Left lung (tissue), 10 donors: ENCODE measurements around the gene SLC1A7. TPM values are rescaled to one million over a fixed set of nuclear protein-coding genes. Genes with fewer than 3 reads are reported as not detected.

Source experiments
- ATAC-seq: fragments of 200-7000 bp; cut with Tn5 transposase; one replicate; pipeline ENCODE4 v1.9.1; 2020; ENCODE audit warnings: moderate library complexity
- DNase-seq, 4 donors: peaks; one replicate each; pipeline ENCODE4 v3.0.0-alpha.2; 2013 to 2020
- H3K27ac ChIP-seq, 2 donors: fragments of 200-600 bp; sonication (generic) in 1 of 2; one replicate each; pipeline versions ENCODE4 v1.5.0 to v1.8.0; 2020 to 2021
- H3K27me3 ChIP-seq, 2 donors: fragments of 200-600 bp; sonication (generic) in 1 of 2; one replicate each; pipeline versions ENCODE4 v1.5.0 to v1.8.0; 2020 to 2021
- H3K36me3 ChIP-seq, 2 donors: fragments of 200-600 bp; sonication (generic) in 1 of 2; one replicate each; pipeline versions ENCODE4 v1.5.0 to v1.8.0; 2020 to 2021
- H3K4me1 ChIP-seq, 2 donors: fragments of 200-600 bp; one replicate each; pipeline ENCODE4 v1.8.0; 2021
- H3K4me3 ChIP-seq, 2 donors: fragments of 200-600 bp; sonication (generic) in 1 of 2; one replicate each; pipeline versions ENCODE4 v1.5.0 to v1.8.0; 2020 to 2021; ENCODE audit warnings: mild to moderate bottlenecking in 1 of 2
- H3K9me3 ChIP-seq, 2 donors: fragments of 200-600 bp; sonication (generic) in 1 of 2; one replicate each; pipeline versions ENCODE4 v1.5.0 to v1.8.0; 2020 to 2021
- intact Hi-C, 2 donors: fragments of 100-400 bp; cut with DNase I; formaldehyde crosslinking; loops; one replicate each; pipeline versions ENCODE4 v1.11.2 to v1.14.2; 2022
- polyA plus RNA-seq, 6 donors: library from polyadenylated mRNA; unstranded; fragments of 120-200 nt; gene quantifications; one replicate each; pipeline ENCODE4 v1.2.1, GENCODE V29; 2013; ENCODE audit not compliant: insufficient read length in 6 of 6
- total RNA-seq, 2 donors: library from RNA; stranded (reverse); fragmentation: NEBNext Ultra II Directional; extraction: Animal tissue kit (Norgen Biotek cat#: 25700); gene quantifications; one replicate each; pipeline ENCODE4 v1.2.1, GENCODE V29; 2021
- TF ChIP-seq, protein P1 (sequence below), 2 donors: fragments of 200-600 bp; sonication (generic) in 1 of 2; IDR thresholded peaks; one replicate each; pipeline versions ENCODE4 v1.5.0 to v1.8.0; 2021; ENCODE audit warnings: antibody characterized with exemption in 2 of 2
- donor health status: DM: no; HTN: yes; CAD: no.
- donor health status: DM: no; HTN: no; CAD: no.

Gene SLC1A7
- total and polyA plus RNA-seq, 8 donors = 0.38 to 1.2 (median 0.56) TPM

DNA sequence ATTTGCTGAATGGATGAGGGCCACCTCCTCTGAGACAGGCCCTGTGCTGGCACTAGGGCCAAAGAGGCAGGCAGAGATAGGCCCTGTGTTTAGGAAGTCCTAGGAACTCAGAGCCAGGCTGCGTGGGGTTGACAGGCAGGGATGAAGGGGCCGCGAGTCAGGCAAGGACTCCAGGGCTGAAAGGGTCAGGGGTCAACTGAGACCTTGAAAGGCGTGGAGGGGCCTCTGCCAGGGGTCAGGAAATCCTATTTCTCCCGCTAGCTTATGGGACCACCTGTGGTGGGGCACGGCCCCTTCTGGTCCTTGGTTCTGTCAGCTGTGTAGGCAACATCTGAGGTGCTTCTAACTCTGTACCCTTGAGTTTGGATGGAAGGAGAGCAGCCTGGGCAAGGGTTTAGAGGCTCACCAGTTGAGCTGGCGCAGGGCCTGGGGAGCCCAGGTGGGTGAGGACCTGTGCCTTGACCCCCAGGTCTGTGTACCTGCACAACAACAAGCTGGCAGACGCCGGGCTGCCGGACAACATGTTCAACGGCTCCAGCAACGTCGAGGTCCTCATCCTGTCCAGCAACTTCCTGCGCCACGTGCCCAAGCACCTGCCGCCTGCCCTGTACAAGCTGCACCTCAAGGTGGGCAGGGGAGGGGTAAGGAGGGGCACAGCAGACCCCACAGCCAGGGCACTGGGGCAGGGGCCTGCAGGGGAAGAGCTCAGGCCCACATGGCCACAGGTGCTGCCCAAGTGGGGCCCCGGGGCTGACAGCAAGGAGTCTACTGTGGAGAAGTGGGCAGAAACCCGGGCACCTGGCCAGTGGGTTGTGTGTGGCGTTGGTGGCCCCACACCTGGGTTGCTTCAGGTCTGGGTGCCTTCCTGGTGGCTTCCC, 65.5 kb downstream of the SLC1A7 start:
- Histone ChIP-seq H3K4me1 (no peaks in the 10 kb centered on the region), H3K4me3 (no peak overlapping the region), H3K36me3 (no peaks in the 10 kb centered on the region), H3K27ac (no peak overlapping the region), H3K9me3 (no peaks in the 10 kb centered on the region), H3K27me3 (no peaks in the 10 kb centered on the region)
- peak in 2 of 4 donors; percentile 30 to 76 for DNase-seq
- TF ChIP-seq, protein P1, sequence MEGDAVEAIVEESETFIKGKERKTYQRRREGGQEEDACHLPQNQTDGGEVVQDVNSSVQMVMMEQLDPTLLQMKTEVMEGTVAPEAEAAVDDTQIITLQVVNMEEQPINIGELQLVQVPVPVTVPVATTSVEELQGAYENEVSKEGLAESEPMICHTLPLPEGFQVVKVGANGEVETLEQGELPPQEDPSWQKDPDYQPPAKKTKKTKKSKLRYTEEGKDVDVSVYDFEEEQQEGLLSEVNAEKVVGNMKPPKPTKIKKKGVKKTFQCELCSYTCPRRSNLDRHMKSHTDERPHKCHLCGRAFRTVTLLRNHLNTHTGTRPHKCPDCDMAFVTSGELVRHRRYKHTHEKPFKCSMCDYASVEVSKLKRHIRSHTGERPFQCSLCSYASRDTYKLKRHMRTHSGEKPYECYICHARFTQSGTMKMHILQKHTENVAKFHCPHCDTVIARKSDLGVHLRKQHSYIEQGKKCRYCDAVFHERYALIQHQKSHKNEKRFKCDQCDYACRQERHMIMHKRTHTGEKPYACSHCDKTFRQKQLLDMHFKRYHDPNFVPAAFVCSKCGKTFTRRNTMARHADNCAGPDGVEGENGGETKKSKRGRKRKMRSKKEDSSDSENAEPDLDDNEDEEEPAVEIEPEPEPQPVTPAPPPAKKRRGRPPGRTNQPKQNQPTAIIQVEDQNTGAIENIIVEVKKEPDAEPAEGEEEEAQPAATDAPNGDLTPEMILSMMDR (IDR thresholded peaks at IDR 0.05) = no peak
- ATAC-seq = no peak
- intact Hi-C loops = no loop called here

DNA sequence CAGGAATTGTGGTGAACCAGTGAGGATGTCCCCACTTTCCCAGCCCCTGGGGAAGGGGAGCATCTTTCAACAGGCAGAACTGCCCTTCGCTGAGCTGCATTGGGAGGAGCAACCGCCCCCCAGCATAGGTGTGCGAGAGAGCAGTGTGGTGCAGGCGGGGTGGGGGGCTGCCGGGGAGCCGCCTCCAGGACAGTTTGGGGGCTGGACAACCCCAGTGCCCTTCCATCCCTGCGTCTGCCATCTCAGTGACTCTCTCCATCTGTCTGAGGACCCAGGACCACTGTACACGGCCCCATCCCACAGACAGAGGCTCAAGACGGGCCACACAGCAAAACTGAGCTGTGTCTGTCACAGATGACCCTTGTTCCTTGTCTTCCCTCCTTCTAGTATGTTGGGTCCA, 66.3 kb downstream of the SLC1A7 start:
- Histone ChIP-seq H3K27ac (no peak overlapping the region), H3K27me3 (no peaks in the 10 kb centered on the region), H3K36me3 (no peaks in the 10 kb centered on the region), H3K4me1 (no peaks in the 10 kb centered on the region), H3K9me3 (no peaks in the 10 kb centered on the region), H3K4me3 (no peak overlapping the region)
- no peak for ATAC-seq
- peak in 2 of 4 donors; percentile 26 to 51 for DNase-seq
- intact Hi-C loops = no loop called here
- TF ChIP-seq, protein P1 (IDR thresholded peaks at IDR 0.05) = no peak

DNA sequence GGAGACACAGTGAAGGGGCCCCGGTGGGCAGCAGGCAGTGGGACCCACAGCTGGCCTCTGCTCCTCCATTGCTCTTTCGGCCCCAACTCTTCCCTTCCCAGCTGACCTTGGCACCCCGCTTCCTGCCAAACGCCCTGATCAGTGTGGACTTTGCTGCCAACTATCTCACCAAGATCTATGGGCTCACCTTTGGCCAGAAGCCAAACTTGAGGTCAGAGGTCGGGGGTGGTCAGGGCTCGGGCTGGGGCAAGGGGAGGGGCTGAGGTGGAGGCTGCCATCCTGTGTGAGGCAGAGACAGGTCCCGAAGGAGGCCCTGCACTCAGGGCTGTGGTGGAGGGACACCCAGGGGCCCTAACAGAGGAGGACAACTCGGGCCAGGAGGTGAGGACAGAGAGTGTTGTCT, 66.7 kb downstream of the SLC1A7 start:
- peak in 2 of 4 donors; percentile 26 to 47 for DNase-seq
- intact Hi-C loops = no loop called here
- no peak overlapping the region for H3K4me3 ChIP-seq
- no peaks in the 10 kb centered on the region for H3K9me3 ChIP-seq
- no peaks in the 10 kb centered on the region for H3K4me1 ChIP-seq
- no peaks in the 10 kb centered on the region for H3K36me3 ChIP-seq
- H3K27me3 ChIP-seq = no peaks in the 10 kb centered on the region
- ATAC-seq = no peak
- no peak overlapping the region for H3K27ac ChIP-seq
- TF ChIP-seq, protein P1 (IDR thresholded peaks at IDR 0.05) = no peak

DNA sequence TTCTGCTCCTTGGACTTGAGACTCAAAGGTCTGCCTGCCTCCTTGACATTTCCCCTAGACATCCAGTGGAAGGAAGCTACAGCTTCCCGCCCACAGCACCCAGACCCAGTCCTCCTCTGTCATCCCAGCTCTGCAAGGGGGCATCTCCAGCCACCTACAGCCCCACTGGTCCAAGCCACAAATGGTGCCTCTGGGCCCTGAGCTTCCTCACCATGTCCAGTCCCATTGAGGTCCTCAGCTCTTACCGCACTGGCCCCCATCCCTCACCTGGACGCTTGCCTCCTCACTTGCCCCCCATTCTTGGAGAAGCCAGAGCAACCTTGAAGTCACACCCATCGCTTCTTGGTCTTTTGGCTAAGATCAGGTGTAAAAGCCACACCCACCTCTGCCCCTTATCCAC, 67.2 kb downstream of the SLC1A7 start:
- DNase-seq (peak in 2 of 4 donors; percentile 15 to 18), ATAC-seq (no peak)
- no peaks in the 10 kb centered on the region for H3K4me1 ChIP-seq
- no peaks in the 10 kb centered on the region for H3K27me3 ChIP-seq
- no peaks in the 10 kb centered on the region for H3K9me3 ChIP-seq
- H3K4me3 ChIP-seq = no peak overlapping the region
- H3K27ac ChIP-seq = no peak overlapping the region
- TF ChIP-seq, protein P1 (IDR thresholded peaks at IDR 0.05) = no peak
- intact Hi-C loops = no loop called here
- H3K36me3 ChIP-seq = no peaks in the 10 kb centered on the region

DNA sequence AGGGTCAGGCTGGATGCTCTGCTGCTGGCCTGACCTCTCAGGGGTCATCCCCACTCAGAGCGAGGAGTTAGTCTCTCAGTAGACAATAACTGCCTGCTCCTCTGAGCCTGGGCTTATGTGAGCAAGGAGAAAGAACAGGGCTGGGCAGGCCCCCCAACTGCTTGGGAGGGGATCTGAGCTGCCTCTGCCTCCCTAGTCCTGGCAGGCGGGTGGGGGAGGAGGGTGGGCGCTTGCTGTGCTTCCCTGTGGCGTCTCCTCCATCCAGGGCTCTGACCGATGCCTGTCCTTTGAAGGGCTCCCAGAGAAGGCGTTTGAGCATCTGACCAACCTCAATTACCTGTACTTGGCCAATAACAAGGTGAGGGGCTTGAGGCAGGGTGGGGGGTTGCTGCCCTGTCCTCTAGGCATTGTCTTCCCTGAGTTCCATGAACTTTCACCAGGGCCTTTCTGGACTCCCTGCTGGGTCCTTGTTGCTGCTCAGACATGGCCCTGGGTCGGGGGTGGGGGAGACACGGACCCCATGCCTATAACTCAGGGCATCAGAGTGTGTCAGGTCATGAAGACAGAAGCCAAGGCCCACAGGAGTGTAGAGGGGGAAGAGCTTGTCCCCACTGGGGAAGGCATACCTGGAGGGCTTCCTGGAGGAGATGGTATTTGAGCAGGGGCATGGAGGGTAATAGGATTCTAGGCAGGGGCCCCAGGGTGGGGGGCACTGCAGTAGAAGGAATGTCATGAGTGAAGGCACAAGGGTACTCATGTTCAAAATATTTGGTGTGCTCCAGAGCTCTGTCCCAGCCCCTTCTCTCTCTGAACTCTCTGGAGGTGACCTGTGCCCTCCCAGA, 67.9 kb downstream of the SLC1A7 start:
- Histone ChIP-seq H3K4me3 (no peak overlapping the region), H3K36me3 (no peaks in the 10 kb centered on the region), H3K9me3 (no peaks in the 10 kb centered on the region), H3K27ac (no peak overlapping the region), H3K27me3 (no peaks in the 10 kb centered on the region), H3K4me1 (no peaks in the 10 kb centered on the region)
- peak in 2 of 4 donors; percentile 24 to 40 for DNase-seq
- TF ChIP-seq, protein P1 (IDR thresholded peaks at IDR 0.05) = no peak
- intact Hi-C loops = no loop called here
- no peak for ATAC-seq
